Astrocyte of the spinal cord (primary cell): ENCODE results near the gene SUSD4.

Experiments
- DNase-seq: peaks from one replicate; pipeline ENCODE4 v3.0.0; 2011; ENCODE audit warnings: low read depth, low spot score
- H3K4me3 ChIP-seq: 2 replicates; pipeline ENCODE4 v1.5.1; 2011; ENCODE audit warnings: low read depth, mild to moderate bottlenecking, low read length, moderate library complexity
- in situ Hi-C: cut with HindIII; loops from 2 replicates; pipeline ENCODE4 v1.10.0; 2017; ENCODE audit warnings: low sequenced_read_pairs
- TF ChIP-seq, protein P1 (sequence below): IDR thresholded peaks from 2 replicates; pipeline ENCODE4 v1.5.1; 2012; ENCODE audit warnings: low read depth, mild to moderate bottlenecking, low read length, inconsistent platforms

The SUSD4 gene

DNA sequence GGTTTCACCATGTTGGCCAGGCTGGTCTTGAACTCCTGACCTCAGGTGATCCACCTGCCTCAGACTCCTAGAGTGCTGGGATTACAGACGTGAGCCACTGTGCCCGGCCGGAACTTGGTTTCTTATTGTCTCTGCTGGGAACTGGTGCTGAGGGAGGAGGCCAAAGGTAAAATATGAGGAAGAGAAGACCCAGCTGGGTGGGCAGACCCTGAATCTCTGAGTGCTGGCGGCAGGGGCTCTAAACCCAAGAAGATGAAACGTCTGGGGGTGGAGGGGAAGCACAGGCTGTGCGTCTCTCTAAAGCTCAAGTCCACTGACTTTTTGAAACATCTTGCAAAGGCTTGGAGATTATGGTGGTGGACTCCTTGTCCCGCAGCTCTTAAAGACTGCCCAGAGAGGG is 138.9 kb downstream of the SUSD4 start:
- no peak for DNase-seq
- H3K4me3 ChIP-seq: no peak overlapping the region
- TF ChIP-seq, protein P1, sequence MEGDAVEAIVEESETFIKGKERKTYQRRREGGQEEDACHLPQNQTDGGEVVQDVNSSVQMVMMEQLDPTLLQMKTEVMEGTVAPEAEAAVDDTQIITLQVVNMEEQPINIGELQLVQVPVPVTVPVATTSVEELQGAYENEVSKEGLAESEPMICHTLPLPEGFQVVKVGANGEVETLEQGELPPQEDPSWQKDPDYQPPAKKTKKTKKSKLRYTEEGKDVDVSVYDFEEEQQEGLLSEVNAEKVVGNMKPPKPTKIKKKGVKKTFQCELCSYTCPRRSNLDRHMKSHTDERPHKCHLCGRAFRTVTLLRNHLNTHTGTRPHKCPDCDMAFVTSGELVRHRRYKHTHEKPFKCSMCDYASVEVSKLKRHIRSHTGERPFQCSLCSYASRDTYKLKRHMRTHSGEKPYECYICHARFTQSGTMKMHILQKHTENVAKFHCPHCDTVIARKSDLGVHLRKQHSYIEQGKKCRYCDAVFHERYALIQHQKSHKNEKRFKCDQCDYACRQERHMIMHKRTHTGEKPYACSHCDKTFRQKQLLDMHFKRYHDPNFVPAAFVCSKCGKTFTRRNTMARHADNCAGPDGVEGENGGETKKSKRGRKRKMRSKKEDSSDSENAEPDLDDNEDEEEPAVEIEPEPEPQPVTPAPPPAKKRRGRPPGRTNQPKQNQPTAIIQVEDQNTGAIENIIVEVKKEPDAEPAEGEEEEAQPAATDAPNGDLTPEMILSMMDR: no peak
- in situ Hi-C loops: no loop called here

DNA sequence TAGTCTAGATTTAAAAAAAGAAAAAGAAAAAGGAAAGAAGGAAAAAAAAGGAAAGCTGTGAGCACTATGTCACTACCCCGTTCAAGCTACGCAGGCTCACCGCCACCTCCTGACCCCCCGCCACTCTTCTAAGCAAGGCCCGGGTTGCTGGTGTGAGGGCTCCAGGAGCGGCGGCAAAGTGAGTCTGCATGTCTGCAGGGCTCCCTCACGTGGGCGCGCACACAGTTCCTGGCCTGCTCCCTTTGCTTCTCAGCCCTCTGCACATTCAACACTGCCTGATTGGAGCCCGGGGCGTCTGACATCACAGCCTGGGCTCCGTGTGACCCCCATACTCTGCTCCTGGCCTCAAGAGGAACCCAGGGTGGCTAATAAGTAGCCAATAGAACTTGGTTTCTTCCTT is 139.5 kb downstream of the SUSD4 start:
- in situ Hi-C loops: no loop called here
- H3K4me3 ChIP-seq: no peak overlapping the region
- TF ChIP-seq, protein P1: no peak
- DNase-seq: no peak

GRCh38 chr1:223223091-223223995 is 140.6 kb downstream of the SUSD4 start:
- in situ Hi-C loops: no loop called here
- TF ChIP-seq, protein P1: no peak
- H3K4me3 ChIP-seq: no peak overlapping the region
- DNase-seq: no peak

DNA sequence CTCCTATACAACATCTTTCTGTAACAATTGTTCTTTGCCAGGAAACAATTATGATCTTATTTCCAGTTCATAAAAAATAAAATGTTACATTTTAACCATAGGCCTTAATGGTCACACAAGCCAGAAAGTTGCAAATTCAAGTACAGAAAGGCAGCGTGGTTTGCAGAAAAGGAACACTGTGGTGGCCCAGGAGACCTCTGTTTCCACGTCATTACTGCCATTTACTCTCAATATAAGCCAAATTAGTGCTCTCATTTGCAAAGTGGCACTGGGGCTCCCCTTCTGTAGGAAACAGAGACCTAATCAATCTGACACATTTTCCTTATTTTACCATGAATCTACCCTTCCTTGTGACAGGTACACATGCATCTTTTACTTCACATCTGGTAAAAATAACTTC is 141.6 kb downstream of the SUSD4 start:
- DNase-seq: no peak
- TF ChIP-seq, protein P1: no peak
- H3K4me3 ChIP-seq: no peak overlapping the region
- in situ Hi-C loops: no loop called here

GRCh38 chr1:223221686-223222085 is 142.3 kb downstream of the SUSD4 start:
- in situ Hi-C loops: no loop called here
- TF ChIP-seq, protein P1: no peak
- no peak overlapping the region for H3K4me3 ChIP-seq
- no peak for DNase-seq

- DNase-seq: no peak
- H3K4me3 ChIP-seq: no peak overlapping the region
- TF ChIP-seq, protein P1: no peak
- in situ Hi-C loops: no loop called here
Measured at GRCh38 chr1:223219846-223220610, 143.9 kb downstream of the SUSD4 start.
